K562 (cell line): ENCODE measurements around the gene CD47. TPM values are rescaled to one million over a fixed set of nuclear protein-coding genes. Genes with fewer than 3 reads are reported as not detected.

Experiments used
- ESRRB ChIP-seq: fragments of 250-450 bp; sonication (Bioruptor Pico); IDR thresholded peaks from 2 replicates; pipeline ENCODE4 v1.5.0; 2020; ENCODE audit warnings: mild to moderate bottlenecking, moderate library complexity, borderline replicate concordance
- GTF2F1 ChIP-seq: IDR thresholded peaks from 2 replicates; pipeline ENCODE4 v1.6.1; 2011; ENCODE audit warnings: low read depth, low read length, improper control_type of control experiment
- MEIS2 ChIP-seq: fragments of 450-650 bp; IDR thresholded peaks from 2 replicates; pipeline ENCODE4 v1.6.1; 2014; ENCODE audit warnings: mild to moderate bottlenecking; ENCODE audit not compliant: partially characterized antibody
- NR1H2 ChIP-seq: sonication (generic); formaldehyde crosslinking; IDR thresholded peaks from 2 replicates; pipeline ENCODE4 v1.4.0; 2020; ENCODE audit warnings: mild to moderate bottlenecking, missing genetic modification reagents
- RBBP5 ChIP-seq: fragments of 200-600 bp; sonication (generic); IDR thresholded peaks from 2 replicates; pipeline ENCODE4 v1.6.1; 2012; ENCODE audit warnings: borderline replicate concordance, mild to moderate bottlenecking, low read length, control low read depth, inconsistent platforms; ENCODE audit not compliant: insufficient read depth, poor library complexity, severe bottlenecking
- RBFOX2 ChIP-seq: fragments of 200-400 bp; formaldehyde crosslinking; IDR thresholded peaks from 2 replicates; pipeline ENCODE4 v1.6.1; 2017; ENCODE audit warnings: low read depth, mild to moderate bottlenecking, low read length, moderate library complexity
- RBM22 ChIP-seq: fragments of 200-400 bp; formaldehyde crosslinking; IDR thresholded peaks from 2 replicates; pipeline ENCODE4 v1.6.1; 2018; ENCODE audit warnings: low read length, low read depth; ENCODE audit not compliant: poor library complexity, severe bottlenecking
- RBM34 ChIP-seq: fragments of 200-400 bp; formaldehyde crosslinking; IDR thresholded peaks from 2 replicates; pipeline ENCODE4 v1.6.1; 2018; ENCODE audit warnings: low read length, borderline replicate concordance; ENCODE audit not compliant: insufficient read depth
- TAF7 ChIP-seq: fragments of 450-650 bp; IDR thresholded peaks from 2 replicates; pipeline ENCODE4 v1.6.1; 2016; ENCODE audit warnings: missing genetic modification characterization, missing compliant biosample characterization
- WHSC1 ChIP-seq: IDR thresholded peaks from one replicate; pipeline ENCODE4 v1.6.1; 2012; ENCODE audit warnings: low read length, control low read depth, inconsistent platforms
- ZBTB8A ChIP-seq: fragments of 450-650 bp; IDR thresholded peaks from 2 replicates; pipeline ENCODE4 v1.6.1; 2018; ENCODE audit warnings: mild to moderate bottlenecking, moderate library complexity; ENCODE audit not compliant: partially characterized antibody
- ZFPM2 ChIP-seq: fragments of 250-450 bp; sonication (Bioruptor Pico); IDR thresholded peaks from 2 replicates; pipeline ENCODE4 v1.5.1; 2022; ENCODE audit warnings: mild to moderate bottlenecking
- ZNF263 ChIP-seq: sonication (generic); formaldehyde crosslinking; IDR thresholded peaks from 2 replicates; pipeline ENCODE4 v1.8.0; 2022; ENCODE audit warnings: mild to moderate bottlenecking, missing genetic modification reagents, borderline replicate concordance
- ZNF76 ChIP-seq: fragments of 250-450 bp; sonication (Bioruptor Pico); IDR thresholded peaks from 2 replicates; pipeline ENCODE4 v1.4.0; 2020; ENCODE audit warnings: mild to moderate bottlenecking, moderate library complexity, borderline replicate concordance
- polyA plus RNA-seq, 8 experiments: library from polyadenylated mRNA; depleted of rRNA in 4 of 8; stranded (reverse) in 5 of 8; unstranded in 3 of 8; fragments of >200 nt; fragmentation: Nextera tagmentation in 2 of 8; fragmentation: Illumina TruSeq in 1 of 8; extraction: Ambion mirVana in 2 of 8; extraction: Trizol in 1 of 8; gene quantifications; 2 replicates each; pipeline versions ENCODE4 v1.2.1 to v1.2.3, GENCODE V29; 2011 to 2014; ENCODE audit warnings: inconsistent platforms in 1 of 8, missing spikeins in 1 of 8
- total RNA-seq, 7 experiments: library from RNA; depleted of rRNA in 6 of 7; stranded (reverse); fragments of >200 nt in 6 of 7; fragmentation: Illumina TruSeq in 2 of 7; extraction: Trizol in 2 of 7; gene quantifications; 2 replicates each; pipeline versions ENCODE4 v1.2.1 to v1.2.3, GENCODE V29; 2011 to 2021; ENCODE audit warnings: low replicate concordance in 1 of 7
- TF ChIP-seq, protein P1 (sequence below): sonication (generic); formaldehyde crosslinking; IDR thresholded peaks from 2 replicates; pipeline ENCODE4 v1.8.0; 2022; ENCODE audit warnings: missing genetic modification reagents, mild to moderate bottlenecking, borderline replicate concordance
- TF ChIP-seq, protein P2 (sequence below): fragments of 450-650 bp; IDR thresholded peaks from 2 replicates; pipeline ENCODE4 v1.6.1; 2016; ENCODE audit warnings: mild to moderate bottlenecking
- TF ChIP-seq, protein P3 (sequence below): sonication (generic); formaldehyde crosslinking; IDR thresholded peaks from 2 replicates; pipeline ENCODE4 v1.5.0; 2020; ENCODE audit warnings: missing genetic modification reagents

CD47 gene
- total and polyA plus RNA-seq, 9 of the 15 experiments (the other 6 are each of a cell fraction or from before 2014, with no cell fraction given), result 10.2 to 62.6 (median 36.3) TPM

DNA sequence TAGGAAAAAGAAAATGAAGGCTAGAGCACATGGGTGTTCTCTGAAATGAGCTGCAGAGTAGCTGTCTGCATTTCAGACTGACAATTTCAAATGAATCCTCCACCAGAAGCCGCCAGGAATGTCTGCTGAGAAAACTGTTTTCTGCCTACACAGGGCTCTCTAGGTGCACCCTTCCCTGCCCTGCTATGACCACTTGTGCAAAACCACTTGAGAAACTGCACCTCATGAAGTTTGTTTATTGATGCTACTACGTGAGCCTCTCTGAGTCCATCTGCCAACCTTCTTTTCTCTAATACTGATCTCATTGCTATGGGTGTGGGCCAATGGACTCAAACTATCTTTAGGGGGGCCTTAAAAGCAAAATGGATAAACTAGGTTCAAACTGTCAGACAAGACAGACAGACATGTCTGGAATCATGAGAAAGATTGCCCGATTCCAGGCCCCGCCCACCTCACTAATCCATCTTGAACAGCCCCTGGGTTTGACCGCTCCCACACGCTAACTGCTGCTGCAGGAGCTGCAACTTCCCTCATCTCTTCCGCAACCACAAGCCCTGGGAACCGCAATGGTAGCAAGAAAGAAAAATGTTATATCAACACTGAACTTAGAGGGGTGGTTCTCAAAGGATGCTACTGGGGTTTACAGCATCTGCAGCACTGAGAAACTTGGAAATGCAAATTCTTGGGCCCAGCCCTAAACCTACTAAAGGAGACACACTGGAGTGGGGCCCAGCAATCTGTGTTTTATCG is 9.0 kb upstream of the CD47 start (continued):
- TF ChIP-seq ZBTB8A, result no peak
- no peak for TF ChIP-seq WHSC1
- no peak for TF ChIP-seq TAF7 (tag)
- no peak for TF ChIP-seq RBM22
- peak; percentile 77 for TF ChIP-seq MEIS2
- no peak for TF ChIP-seq GTF2F1
- no peak for TF ChIP-seq RBFOX2
- TF ChIP-seq ZNF76 (CRISPR knock-in tag), result no peak
- TF ChIP-seq ZNF263, result no peak
- TF ChIP-seq, protein P1, sequence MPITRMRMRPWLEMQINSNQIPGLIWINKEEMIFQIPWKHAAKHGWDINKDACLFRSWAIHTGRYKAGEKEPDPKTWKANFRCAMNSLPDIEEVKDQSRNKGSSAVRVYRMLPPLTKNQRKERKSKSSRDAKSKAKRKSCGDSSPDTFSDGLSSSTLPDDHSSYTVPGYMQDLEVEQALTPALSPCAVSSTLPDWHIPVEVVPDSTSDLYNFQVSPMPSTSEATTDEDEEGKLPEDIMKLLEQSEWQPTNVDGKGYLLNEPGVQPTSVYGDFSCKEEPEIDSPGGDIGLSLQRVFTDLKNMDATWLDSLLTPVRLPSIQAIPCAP (CRISPR knock-in tag), result no peak
- TF ChIP-seq ZFPM2 (CRISPR knock-in tag), result no peak
- no peak for TF ChIP-seq RBBP5
- TF ChIP-seq RBM34, result no peak
- TF ChIP-seq, protein P2, sequence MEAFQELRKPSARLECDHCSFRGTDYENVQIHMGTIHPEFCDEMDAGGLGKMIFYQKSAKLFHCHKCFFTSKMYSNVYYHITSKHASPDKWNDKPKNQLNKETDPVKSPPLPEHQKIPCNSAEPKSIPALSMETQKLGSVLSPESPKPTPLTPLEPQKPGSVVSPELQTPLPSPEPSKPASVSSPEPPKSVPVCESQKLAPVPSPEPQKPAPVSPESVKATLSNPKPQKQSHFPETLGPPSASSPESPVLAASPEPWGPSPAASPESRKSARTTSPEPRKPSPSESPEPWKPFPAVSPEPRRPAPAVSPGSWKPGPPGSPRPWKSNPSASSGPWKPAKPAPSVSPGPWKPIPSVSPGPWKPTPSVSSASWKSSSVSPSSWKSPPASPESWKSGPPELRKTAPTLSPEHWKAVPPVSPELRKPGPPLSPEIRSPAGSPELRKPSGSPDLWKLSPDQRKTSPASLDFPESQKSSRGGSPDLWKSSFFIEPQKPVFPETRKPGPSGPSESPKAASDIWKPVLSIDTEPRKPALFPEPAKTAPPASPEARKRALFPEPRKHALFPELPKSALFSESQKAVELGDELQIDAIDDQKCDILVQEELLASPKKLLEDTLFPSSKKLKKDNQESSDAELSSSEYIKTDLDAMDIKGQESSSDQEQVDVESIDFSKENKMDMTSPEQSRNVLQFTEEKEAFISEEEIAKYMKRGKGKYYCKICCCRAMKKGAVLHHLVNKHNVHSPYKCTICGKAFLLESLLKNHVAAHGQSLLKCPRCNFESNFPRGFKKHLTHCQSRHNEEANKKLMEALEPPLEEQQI, result no peak
- no peak for TF ChIP-seq NR1H2 (CRISPR knock-in tag)
- TF ChIP-seq, protein P3, sequence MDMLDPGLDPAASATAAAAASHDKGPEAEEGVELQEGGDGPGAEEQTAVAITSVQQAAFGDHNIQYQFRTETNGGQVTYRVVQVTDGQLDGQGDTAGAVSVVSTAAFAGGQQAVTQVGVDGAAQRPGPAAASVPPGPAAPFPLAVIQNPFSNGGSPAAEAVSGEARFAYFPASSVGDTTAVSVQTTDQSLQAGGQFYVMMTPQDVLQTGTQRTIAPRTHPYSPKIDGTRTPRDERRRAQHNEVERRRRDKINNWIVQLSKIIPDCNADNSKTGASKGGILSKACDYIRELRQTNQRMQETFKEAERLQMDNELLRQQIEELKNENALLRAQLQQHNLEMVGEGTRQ (CRISPR knock-in tag), result no peak
- TF ChIP-seq ESRRB (CRISPR knock-in tag), result no peak
